HG03060 (cell line): Measurements from ENCODE around the gene SLC9A1.
"Not testable (repeated sequence)": the region's sequence is repeated elsewhere in the genome, so short reads cannot be mapped to it uniquely, and the experiment has no call there.

ENCODE experiments used
- ATAC-seq: cut with Tn5 transposase; IDR thresholded peaks from one replicate; pipeline ENCODE4 v1.9.1; 2021; ENCODE audit warnings: low read depth, moderate number of reproducible peaks; ENCODE audit not compliant: unreplicated experiment

The SLC9A1 gene

DNA sequence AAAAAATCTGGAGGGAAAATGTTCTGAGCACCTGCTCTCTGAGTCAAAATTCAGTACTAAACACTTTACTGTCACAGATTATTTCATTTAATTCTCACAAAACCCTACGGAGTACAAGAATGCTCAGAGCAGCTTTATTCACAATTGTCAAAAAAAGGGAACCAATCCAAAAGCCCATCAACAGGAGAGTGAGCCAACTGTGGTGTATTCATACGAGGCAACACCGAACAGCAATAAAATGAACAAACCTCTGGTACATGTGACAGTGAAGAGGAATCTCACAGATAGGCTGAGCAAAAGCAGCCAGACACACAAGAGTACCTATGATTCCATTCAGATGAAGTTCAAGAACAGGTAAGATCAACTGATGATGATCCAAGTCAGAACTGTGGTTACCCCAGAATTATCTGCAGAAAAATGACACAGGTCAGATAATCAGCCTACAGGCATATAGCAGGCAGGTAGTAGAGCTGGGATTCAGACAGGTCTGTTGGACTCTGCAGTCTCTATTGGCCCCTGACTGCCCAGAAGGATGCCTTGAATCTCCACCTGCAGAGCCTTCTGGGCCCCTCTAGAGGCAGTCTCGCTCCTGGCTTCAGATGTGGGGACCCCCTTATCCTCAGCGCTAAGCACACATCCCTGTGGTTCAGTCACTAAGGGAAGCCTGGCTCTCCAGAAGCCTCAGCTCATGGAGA, 19.2 kb downstream of the SLC9A1 start:
- ATAC-seq: no peak

DNA sequence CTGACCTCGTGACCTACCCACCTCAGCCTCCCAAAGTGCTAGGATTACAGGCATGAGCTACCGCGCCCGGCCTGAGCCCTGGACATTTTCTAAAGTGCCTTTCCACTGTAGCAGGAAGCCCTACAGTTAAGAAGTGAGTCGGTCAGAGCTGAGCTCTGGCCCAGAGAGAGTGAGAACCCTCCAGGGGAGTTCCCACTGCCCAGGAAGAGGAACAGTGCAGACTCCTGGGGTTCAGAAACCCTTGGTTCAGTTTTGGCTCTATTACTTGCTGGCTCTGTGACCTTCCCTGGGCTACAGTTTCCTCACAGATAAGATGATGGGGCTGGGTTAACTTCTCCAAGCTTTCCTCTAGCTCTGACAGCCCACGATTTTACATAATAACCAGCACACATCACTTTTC, 20.9 kb downstream of the SLC9A1 start:
- no peak for ATAC-seq

DNA sequence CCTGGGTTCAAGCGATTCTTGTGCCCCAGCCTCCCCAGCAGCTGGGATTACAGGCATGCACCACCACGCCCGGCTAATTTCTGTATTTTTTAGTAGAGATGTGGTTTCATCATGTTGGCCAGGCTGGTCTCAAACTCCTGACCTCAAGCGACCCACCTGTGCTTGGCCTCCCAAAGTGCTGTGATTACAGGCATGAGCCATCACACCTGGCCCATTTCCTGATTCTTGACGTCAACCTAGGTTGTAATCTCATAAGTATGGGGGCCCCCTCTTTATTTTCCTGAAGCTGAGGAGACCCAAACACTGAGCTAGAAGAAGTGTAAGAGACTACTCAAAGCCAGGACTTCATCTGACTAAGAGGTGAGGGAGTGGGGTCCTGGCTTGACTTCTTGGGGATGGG, 21.8 kb downstream of the SLC9A1 start:
- ATAC-seq: no peak

DNA sequence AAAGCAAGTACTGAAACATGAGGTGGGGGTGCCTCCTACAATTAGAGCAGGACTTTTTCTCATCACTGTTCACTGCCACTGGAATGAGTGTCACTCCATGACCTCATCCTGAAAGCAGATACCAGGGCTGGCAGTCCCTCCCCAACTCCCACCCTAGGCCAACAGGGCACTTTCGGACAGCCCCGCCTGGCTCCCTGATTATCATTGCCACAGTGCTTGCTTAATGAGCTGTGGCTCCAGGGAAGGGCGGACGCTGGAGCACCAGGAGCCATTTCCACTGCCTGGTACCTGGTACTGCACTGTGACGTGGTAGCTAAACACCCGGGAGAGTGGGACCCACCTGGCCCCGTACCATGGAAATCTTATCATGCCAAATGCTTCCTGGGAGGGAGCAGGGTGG, 22.3 kb downstream of the SLC9A1 start:
- no peak for ATAC-seq

DNA sequence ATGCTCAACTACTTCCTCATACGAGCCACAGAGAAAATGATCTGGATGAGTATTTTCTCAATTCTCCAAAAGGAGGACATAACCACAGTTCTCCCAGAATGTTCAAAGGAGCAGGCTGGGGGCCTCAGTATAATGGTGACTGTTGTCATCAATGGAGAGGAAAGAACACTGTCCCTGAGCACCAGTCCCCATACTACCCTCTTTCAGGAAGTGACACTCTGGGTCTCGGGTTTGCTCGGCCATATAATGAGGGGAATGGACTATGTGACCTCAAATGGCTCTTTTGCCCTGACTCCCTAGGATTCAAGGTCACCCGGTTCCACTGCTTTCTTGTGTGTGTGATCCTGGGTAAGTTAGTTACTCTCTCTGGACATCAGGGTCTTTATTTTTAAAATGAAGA, 22.8 kb downstream of the SLC9A1 start:
- no peak for ATAC-seq

DNA sequence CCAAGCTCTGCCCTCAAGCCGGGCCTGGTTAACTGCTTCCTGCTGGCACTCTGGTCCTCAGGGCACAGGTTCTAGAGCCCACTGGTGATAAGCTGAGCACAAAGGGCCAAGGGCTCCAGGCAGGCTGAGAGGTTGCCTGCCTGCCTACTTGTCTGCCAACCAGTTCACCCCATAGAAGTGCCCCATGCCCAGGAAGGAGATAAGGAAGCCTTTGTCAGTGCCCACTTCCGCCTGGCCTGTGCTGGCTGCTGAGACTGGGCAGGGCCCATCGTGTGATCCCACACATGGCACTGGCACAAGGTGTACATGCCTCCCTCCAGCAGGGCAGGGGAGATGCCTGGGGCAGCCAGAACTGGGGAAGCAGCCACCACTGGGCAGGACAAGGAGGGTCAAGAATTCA, 24.1 kb downstream of the SLC9A1 start:
- ATAC-seq: no peak

DNA sequence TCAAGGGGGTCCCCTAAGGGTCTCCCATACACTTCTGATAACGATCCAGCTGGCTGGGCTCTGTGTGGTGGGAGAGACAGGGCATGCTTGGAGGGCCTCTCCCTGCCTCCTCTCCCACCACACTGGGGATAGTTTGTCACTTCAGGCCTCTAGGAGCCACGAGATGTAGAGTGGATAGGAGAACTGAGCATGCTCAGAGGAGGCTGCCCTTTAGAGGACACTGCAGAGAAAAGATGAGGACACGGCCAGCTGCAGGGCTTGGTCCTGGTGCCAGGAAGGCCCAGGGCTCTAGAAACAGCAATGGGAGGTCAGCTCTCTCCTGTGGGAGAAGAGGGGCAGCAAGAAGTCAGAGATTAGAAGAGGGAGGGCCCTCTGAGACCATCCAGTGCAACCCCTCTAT, 25.7 kb downstream of the SLC9A1 start:
- no peak for ATAC-seq

DNA sequence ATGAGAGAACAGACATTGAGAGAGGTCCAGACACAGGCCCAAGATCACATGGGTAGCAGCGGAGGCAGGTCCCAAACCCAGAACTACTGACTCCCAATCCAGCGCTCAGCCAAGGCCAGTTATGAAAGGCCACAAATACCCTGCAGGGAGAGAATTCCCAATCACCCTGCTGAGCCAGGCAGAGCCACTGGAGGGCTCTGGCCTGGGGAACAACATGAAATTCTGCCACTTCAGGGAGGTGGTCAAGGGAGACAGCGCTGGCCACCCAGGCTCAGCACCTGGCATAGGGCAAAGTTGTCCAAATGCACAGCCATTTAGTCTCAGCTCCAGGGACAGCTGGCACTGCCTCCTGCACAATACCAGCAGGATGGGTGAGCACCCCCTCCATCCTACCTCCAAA, 27.5 kb downstream of the SLC9A1 start:
- ATAC-seq: no peak

DNA sequence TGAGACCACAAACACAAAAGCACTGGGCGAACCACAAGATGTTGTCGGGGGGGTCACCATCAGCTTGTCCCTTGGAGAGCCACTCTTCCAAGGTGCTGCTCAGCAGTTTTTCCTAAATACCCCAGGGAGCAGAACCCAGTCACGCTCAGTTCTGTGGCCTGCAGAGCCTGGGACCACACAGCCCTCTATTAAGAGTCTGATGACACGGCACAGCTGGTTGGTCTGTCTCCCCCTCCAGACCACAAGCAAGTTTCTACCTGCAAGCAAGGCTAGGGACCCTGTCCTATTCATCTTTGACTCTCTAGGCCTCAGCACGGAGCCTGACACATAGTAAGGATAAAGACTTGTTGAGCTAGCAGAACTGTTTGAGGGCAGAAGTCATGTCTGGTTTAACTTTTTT, 28.5 kb downstream of the SLC9A1 start:
- ATAC-seq: no peak

DNA sequence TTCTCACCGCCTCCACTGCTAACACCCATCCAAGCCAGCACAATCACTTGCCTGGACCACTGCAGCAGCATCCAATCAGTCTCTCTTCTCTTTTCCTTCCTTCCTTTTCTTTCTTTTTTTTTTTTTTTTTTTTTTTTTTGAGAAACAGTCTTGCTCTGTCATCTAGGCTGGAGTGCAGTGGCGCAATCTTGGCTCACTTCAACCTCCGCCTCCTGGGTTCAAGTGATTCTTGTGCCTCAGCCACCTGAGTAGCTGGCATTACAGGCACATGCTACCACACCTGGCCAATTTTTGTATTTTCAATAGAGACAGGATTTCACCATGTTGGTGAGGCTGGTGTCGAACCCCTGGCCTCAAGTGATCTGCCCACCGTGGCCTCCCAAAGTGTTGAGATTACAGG, 29.8 kb downstream of the SLC9A1 start:
- not testable (repeated sequence) for ATAC-seq

DNA sequence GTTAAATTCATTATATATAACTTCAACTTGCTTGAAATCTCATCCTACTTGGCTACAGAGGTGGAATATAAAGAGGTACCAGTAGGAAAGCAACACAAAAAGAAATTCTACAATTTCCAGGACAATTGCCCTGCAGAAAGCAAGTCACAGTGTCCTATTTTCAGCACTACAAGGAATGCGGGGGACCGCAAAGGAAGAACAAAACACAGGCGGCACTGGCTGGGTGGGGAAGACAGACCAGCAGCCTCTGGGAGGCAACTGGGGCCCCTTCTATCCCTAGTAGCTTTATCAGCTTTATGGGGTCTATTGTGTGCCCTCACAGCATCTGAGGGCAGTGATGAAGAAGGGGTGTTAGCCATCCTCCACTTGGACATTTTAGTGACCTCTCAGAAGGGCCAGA, 30.5 kb downstream of the SLC9A1 start:
- no peak for ATAC-seq

DNA sequence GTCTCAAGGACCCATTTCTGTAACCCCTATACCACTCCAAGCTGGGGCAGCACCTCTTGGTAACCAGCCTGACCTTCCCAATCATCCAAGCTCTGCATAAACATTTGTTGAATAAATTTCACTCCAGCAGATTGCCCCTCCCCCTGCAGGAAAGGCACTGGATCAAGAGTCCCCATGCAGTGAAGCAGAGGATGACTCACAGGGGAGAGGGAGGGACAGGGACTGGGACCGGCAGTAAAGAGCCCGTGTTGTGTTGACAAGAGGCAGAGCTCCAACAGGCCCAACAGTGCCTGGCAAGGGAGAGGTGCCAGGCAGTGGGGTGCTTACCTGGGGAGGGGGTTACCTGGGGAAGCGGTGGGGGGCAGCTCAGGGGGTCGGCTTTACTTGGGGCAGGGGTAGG, 32.3 kb downstream of the SLC9A1 start:
- no peak for ATAC-seq

DNA sequence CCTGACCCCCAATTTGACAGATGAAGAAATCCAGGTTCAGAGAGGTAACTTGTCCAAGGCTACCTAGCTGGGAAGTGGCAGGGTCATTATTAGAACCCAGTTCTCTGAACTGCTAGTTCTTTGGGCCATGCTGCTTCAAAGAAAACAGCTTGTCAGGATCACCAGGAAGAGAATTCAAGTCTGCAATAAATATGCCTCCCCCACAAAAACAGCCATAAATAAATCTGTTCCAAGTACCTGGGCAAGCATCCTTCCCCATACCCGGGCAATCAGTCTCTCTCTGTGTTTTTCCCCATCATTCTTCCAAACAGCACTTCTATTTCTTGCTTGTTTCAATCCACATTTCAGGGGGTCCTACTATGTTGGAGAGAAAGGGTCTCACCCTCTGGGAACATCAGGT, 34.1 kb downstream of the SLC9A1 start:
- no peak for ATAC-seq

DNA sequence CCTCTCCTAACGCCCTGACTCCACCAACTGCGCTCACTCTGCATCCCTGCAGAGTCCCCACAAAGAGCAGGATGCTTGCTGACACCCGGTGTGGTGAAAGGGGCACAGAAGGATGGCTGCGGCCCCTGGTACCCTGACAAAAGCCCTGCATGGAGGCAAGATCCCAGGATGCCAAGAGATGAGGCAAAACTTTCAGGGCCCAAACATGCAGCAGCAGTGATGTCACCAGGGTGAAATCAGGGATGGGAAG, 36.6 kb downstream of the SLC9A1 start:
- ATAC-seq: no peak

DNA sequence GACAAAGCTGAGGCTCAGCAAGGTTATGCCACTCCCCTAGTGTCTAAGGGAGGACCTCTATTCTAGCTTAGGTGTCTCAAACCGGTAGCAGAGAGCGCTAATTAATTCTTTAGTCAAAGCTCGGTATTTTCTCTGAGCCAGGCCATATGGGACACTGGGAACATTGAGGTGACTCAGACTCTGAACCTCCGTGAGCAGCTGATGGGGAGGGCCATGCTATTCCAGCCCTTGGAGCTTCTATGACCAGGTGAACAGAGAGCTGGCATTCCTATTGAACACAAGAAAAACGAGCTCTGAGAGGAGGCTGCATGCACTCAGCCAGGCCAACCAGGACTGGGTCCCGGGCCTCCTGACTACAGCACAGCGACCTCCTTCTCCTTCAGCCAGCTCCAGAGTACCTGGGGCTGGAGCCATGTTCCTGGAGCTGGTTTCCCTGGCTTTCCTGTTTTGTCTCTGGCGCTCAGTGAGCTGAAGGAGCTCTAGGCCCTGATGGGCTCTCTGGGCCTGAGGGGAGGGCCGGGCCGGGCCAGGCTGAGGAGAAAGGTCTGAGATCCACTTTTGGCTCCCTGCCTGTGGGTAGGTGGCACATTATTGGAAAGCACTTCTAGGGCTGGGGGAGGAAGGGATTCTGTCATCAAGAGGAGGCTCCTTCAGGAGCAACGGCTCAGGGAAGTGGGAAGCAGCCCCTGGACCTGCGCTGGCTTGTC, 37.0 kb downstream of the SLC9A1 start:
- no peak for ATAC-seq

DNA sequence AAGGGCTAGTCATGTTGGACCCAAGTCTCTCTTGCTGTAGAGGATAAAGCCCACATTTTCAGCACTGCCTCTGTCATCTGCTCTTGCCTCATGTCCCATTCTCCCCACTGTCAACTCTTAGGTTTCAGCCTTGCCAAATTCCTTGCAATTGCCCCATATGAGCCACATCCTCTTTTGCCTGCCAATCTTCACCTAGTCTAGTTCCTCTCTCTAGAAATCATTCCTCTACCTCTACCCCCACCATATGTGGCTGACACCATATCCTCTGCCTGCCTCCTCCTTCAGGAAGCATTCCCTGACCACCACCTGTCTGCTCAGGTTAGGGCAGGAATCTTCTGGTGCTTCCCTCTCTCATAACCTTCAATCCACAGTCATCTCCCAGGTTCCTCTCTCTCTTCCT, 38.2 kb downstream of the SLC9A1 start:
- no peak for ATAC-seq

DNA sequence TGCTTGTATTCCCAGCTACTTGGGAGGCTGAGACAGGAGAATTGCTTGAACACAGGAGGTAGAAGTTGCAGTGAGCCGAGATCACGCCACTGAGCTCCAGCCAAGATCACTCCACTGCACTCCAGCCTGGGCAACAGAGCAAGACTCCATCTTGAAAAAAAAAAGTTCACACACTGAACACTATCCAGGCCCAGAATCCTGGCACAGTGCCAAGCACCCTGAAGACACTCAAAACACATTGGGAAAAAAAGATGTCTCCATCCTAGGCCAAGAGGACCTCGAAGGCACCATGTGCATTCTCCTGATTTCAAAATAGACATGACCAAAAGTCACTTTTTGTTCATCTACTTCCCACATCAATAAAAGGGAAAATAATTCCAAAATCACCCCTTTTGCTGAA, 38.7 kb downstream of the SLC9A1 start:
- no peak for ATAC-seq

DNA sequence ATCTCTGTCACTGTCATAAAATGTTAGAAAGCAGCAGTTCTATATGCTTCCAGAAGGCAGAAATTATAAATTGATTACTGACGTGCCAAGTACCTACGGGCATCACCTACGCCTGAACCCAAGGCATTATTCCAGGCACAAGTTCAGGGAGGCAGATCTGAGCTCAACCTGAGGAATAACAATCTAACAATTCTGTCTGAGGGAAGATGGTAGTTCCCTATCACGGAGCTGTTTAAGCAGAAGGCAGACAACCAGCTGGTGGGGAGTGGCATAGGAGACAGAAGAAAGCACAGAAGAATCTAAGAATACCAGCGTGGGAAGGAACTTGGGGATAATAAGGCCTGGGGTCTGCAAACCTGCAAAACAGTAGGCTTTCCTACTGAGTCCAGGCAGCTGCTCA, 40.4 kb downstream of the SLC9A1 start:
- no peak for ATAC-seq

DNA sequence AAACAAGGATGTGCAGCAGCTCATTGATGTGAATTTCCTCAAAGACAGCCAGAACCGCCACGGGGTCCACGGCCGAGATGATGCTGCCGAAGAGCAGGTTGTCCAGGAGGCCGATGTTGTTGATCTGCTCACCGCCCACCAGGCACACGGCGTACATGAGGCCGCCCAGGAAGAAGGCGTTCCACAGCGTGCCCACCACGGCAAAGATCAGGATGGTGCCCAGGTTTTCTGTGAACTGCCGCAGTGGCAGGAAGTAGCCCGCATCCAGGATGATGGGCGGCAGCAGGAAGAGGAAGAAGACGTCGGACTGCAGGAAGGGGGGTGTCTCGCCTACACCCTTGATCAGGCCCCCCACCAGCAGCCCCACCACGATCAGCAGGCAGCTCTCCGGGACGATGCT, 41.1 kb downstream of the SLC9A1 start:
- no peak for ATAC-seq

DNA sequence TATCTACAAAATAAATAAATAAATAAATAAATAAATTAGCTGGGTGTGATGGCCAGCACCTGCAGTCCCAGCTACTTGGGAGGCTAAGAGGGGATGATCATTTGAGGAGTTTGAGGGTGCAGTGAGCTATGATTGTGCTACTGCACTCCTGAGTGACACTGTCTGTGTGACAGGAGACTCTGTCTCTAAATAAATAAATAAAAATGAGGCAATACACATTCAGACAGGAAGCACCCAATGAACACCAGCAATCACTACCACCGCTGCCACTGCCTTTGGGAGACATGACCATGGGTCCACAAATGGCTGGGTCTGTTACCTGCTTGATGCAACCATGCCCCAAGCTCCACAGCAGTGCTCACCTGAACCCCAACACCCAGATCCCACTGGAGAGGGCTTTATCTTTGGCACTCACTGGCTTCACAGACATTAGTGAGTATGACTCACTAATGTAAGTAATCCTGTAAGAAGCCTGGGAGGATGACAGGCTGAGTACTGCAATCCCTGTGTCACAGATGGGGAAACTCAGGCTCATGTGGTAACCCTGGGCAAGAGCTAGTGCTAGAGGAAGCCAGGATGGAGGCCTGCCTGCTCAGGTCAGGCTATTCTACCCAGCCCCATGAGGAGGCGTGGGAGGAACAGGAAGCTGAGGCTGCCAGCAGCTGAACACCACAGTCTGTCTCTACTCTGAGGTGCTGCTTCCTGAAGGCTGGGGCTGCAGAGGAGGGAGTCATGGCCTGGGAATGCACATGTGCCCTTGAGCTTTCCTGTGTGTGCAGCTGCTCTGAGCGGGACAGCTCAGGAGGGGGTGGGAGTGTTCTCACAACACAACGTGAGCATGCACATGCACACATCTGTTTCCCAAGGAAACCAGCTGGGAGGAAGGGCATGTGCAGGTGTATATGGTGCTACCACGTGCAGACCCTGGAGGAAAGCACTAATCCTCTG, 43.0 kb downstream of the SLC9A1 start:
- ATAC-seq: no peak

DNA sequence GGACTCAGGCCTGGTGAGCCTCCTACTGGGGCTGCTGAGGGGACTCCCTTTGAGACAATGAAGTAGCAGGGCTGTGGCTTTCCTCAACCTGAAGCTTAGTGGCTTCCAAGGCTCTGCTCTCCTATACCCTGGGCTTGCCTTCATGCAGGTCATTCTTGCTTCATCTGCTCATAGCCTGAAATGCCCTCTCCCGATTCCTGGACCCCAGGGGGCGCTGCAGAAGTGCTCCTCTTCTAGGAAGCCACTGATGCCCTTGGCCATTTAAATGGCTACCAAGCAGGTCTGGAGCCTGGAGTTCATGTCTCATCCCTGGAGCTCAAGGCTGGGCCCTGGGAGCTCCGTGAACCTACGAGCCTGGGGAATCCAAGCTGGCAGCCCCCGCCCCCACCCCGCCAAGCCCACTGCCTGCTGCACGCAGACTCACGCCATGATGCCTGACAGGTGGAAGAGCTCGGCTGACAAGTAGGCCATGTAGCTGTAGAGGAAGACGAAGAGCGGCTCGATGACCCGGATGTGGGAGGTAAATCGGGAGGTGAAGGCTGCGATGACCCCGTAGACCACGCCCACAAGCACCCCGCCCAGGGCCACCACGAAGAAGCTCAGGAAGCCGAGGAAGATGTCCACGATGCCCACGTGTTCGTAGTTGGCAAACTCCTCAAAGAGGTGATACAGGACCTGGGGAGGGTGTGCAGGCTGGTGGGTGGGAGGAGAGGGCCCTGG, 45.7 kb downstream of the SLC9A1 start:
- ATAC-seq: no peak
